ENCODE measurements around the gene SLC5A5.

DNA sequence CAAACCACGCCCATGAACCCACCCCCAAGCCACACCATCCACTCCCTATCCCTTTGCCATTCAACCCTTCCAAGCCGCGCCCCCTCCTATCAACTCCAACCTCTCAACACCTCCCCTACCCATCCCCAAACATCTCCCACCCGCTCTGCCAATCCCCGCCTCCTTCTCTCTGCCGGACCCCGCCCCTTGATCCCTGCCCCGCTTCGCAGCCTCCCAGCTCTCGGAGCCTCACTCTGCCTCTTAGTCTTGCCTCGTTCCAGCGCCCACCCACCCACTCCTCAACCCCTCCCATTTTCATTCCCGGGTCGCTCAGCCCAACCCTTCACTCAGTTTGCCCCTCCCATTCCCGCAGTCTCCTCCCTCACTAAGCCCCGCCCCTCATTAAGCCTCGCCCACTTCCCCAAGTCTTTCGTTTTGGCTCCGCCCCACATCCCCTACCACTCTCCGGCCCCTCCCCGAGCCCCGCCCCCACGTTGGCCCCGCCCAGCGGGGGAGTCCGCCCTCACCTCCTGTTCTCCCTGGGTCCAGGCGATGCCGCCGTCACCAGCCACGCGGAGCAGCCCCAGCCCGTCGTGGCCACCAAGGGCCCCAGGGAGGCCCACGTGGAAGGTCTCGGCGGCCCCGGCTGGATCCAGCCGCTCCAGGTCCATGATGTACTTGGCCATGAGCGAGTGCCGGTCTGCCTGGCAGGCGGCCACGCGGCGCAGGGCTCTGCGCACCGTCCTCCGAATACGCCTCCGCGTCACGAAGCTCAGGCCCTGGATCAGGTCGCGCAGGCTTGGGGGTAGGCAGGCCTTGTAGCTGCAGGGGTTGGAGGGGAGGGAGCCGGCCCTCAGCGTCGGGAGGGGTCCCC is 29.7 kb upstream of the SLC5A5 start:
- TF ChIP-seq, protein P1, sequence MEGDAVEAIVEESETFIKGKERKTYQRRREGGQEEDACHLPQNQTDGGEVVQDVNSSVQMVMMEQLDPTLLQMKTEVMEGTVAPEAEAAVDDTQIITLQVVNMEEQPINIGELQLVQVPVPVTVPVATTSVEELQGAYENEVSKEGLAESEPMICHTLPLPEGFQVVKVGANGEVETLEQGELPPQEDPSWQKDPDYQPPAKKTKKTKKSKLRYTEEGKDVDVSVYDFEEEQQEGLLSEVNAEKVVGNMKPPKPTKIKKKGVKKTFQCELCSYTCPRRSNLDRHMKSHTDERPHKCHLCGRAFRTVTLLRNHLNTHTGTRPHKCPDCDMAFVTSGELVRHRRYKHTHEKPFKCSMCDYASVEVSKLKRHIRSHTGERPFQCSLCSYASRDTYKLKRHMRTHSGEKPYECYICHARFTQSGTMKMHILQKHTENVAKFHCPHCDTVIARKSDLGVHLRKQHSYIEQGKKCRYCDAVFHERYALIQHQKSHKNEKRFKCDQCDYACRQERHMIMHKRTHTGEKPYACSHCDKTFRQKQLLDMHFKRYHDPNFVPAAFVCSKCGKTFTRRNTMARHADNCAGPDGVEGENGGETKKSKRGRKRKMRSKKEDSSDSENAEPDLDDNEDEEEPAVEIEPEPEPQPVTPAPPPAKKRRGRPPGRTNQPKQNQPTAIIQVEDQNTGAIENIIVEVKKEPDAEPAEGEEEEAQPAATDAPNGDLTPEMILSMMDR (conservative IDR thresholded peaks at IDR 0.05; ENCODE audit: low read depth, low read length), result no peak
- TF ChIP-seq NFE2L2 (IDR thresholded peaks at IDR 0.05; ENCODE audit: low read depth, low read length) (no peak), CHD1 (IDR thresholded peaks at IDR 0.05; ENCODE audit: low read depth, low read length) (no peak), CEBPB (IDR thresholded peaks at IDR 0.05; ENCODE audit: low read depth, low read length) (no peak), POLR2A (IDR thresholded peaks at IDR 0.05; ENCODE audit: low read depth, low read length) (no peak), SMC3 (IDR thresholded peaks at IDR 0.05; ENCODE audit: low read depth, low read length) (no peak), RCOR1 (IDR thresholded peaks at IDR 0.05; ENCODE audit: insufficient replicate concordance, low read length) (no peak), MXI1 (IDR thresholded peaks at IDR 0.05; ENCODE audit: borderline replicate concordance, low read depth, low read length) (no peak)
